Naive thymus-derived CD4-positive, alpha-beta T cell (primary cell): Measurements from ENCODE around the gene NUP85. TPM values are rescaled to one million over a fixed set of nuclear protein-coding genes. Genes with fewer than 3 reads are reported as not detected.

Experiments
- ATAC-seq: fragments of 150-1000 bp; cut with Tn5 transposase; 2 replicates; pipeline ENCODE4 v1.10.0; 2021; ENCODE audit warnings: mild to moderate bottlenecking, moderate library complexity
- CTCF ChIA-PET: fragments of 350-600 bp; sonication (Branson Sonifier 250); formaldehyde crosslinking; loops from one replicate; lab custom pipeline; 2021; ENCODE audit warnings: antibody characterized with exemption; lab: Charles Lee
- POLR2A ChIA-PET: fragments of 350-600 bp; sonication (Branson Sonifier 250); formaldehyde crosslinking; loops from one replicate; lab custom pipeline; 2021; ENCODE audit warnings: antibody characterized with exemption, inconsistent platforms; lab: Charles Lee
- DNase-seq, 9 donors: peaks; one replicate each; pipeline versions ENCODE4 v3.0.0 to v3.0.0-alpha.2; 2020 to 2022; ENCODE audit warnings: mixed read lengths in 1 of 9
- H3K27ac ChIP-seq: one replicate; pipeline ENCODE4 v1.7.0; 2013; ENCODE audit warnings: mild to moderate bottlenecking, low read depth, low read length, moderate library complexity
- H3K27me3 ChIP-seq, 2 donors: one replicate each; pipeline ENCODE4 v1.7.0; 2013; ENCODE audit warnings: low read length in 2 of 2, mild to moderate bottlenecking in 2 of 2, moderate library complexity in 2 of 2; ENCODE audit not compliant: control insufficient read depth in 2 of 2, insufficient read depth in 2 of 2
- H3K36me3 ChIP-seq, 3 experiments: 1 replicate in 2 of 3; 2 replicates in 1 of 3; pipeline ENCODE4 v1.7.0; 2013; ENCODE audit warnings: low read length in 3 of 3, mild to moderate bottlenecking in 3 of 3, moderate library complexity in 1 of 3; ENCODE audit not compliant: insufficient read depth in 3 of 3, control insufficient read depth in 2 of 3
- H3K4me1 ChIP-seq, 2 donors: one replicate each; pipeline ENCODE4 v1.7.0; 2013; ENCODE audit warnings: low read length in 2 of 2, mild to moderate bottlenecking in 2 of 2, moderate library complexity in 1 of 2; ENCODE audit not compliant: control insufficient read depth in 2 of 2, insufficient read depth in 2 of 2
- H3K4me3 ChIP-seq: 2 replicates; pipeline ENCODE4 v1.7.0; 2013; ENCODE audit warnings: mild to moderate bottlenecking, low read length
- H3K9me3 ChIP-seq, 3 experiments: 1 replicate in 2 of 3; 2 replicates in 1 of 3; pipeline ENCODE4 v1.7.0; 2013; ENCODE audit warnings: low read length in 3 of 3; ENCODE audit not compliant: control insufficient read depth in 2 of 3
- H3K27ac Mint-ChIP-seq, 9 donors: one replicate each; pipeline ENCODE4 v1.8.0; 2020 to 2022; ENCODE audit warnings: mixed read lengths in 9 of 9, mild to moderate bottlenecking in 8 of 9, moderate library complexity in 5 of 9, inconsistent platforms in 2 of 9
- H3K27me3 Mint-ChIP-seq, 5 donors: one replicate each; pipeline ENCODE4 v1.8.0; 2021 to 2022; ENCODE audit warnings: mixed read lengths in 5 of 5, mild to moderate bottlenecking in 1 of 5
- H3K36me3 Mint-ChIP-seq, 5 donors: one replicate each; pipeline ENCODE4 v1.8.0; 2020 to 2022; ENCODE audit warnings: mixed read lengths in 5 of 5, mild to moderate bottlenecking in 3 of 5, inconsistent platforms in 1 of 5
- H3K4me1 Mint-ChIP-seq, 7 donors: one replicate each; pipeline ENCODE4 v1.8.0; 2020 to 2022; ENCODE audit warnings: mixed read lengths in 7 of 7, mild to moderate bottlenecking in 3 of 7, inconsistent platforms in 1 of 7
- H3K4me3 Mint-ChIP-seq, 10 donors: one replicate each; pipeline ENCODE4 v1.8.0; 2020 to 2022; ENCODE audit warnings: mild to moderate bottlenecking in 10 of 10, mixed read lengths in 10 of 10, moderate library complexity in 6 of 10, inconsistent platforms in 2 of 10
- H3K9me3 Mint-ChIP-seq, 11 donors: one replicate each; pipeline ENCODE4 v1.8.0; 2020 to 2022; ENCODE audit warnings: mixed read lengths in 11 of 11, mild to moderate bottlenecking in 4 of 11, inconsistent platforms in 1 of 11, moderate library complexity in 1 of 11
- intact Hi-C, 2 donors: fragments of 100-400 bp; cut with micrococcal nuclease; formaldehyde crosslinking; loops; one replicate each; pipeline ENCODE4 v1.15.1; 2023
- polyA plus RNA-seq, 2 donors: library from polyadenylated mRNA; unstranded; fragments of 300-500 nt; fragmentation: Illumina TruSeq; gene quantifications; one replicate each; pipeline ENCODE4 v1.2.3, GENCODE V29; 2021
- total RNA-seq, 6 experiments: library from RNA in 5 of 6; stranded (reverse) in 5 of 6; gene quantifications; 1 replicate in 5 of 6; 2 replicates in 1 of 6; pipeline ENCODE4 v1.2.3 and lab custom pipeline; 2021 to 2026

NUP85 gene
- total and polyA plus RNA-seq, 7 experiments from 2014 or later = 21.0 to 143 (median 97.3) TPM

- H3K4me1 ChIP-seq = peaks cover 0 to 6% of the 10 kb centered on the region in 2 donors
- H3K9me3 ChIP-seq = no peaks in the 10 kb centered on the region
- H3K36me3 Mint-ChIP-seq = peaks cover 3 to 19% (median 11%) of the 10 kb centered on the region in 5 donors
- intact Hi-C loops = no loop called here
- H3K27ac Mint-ChIP-seq = no peak overlapping the region
- H3K27me3 ChIP-seq = no peaks in the 10 kb centered on the region
- POLR2A ChIA-PET = interaction anchor here (1.0 to 4.9 kb wide), 2 partner anchors 13 to 23 kb away, joined by 3 to 19 read pairs; partner anchors contain the start of genes GGA3, MIF4GD and MRPS7
- peaks cover 6 to 21% (median 14%) of the 10 kb centered on the region in 7 donors for H3K4me1 Mint-ChIP-seq
- peaks cover 0 to 28% (median 0%) of the 10 kb centered on the region in 3 experiments for H3K36me3 ChIP-seq
- H3K27ac ChIP-seq = no peak overlapping the region
- no peak for DNase-seq
- ATAC-seq = no peak
- H3K9me3 Mint-ChIP-seq = no peaks in the 10 kb centered on the region
- H3K27me3 Mint-ChIP-seq = peaks cover 0 to 2% (median 0%) of the 10 kb centered on the region in 5 donors
- H3K4me3 ChIP-seq = no peak overlapping the region
- CTCF ChIA-PET = interaction anchor here (1.3 kb wide), 1 partner anchor 13 kb away, joined by 4 read pairs; no protein-coding TSS in a partner anchor
- H3K4me3 Mint-ChIP-seq = no peak overlapping the region
Measured at GRCh38 chr17:75285123-75285522, 79.6 kb downstream of the NUP85 start.

Other genes starting within 250 kb of the NUP85 start
- 10 to 100 TPM in 4 of 5 experiments, under 1 TPM in 1; 0.60 to 25.2 (median 14.8) TPM for gene HID1, start 232.9 kb upstream of the NUP85 start, total RNA-seq
- gene HID1, start 232.9 kb upstream of the NUP85 start, polyA plus RNA-seq = 1 to 10 TPM; 4.8 to 7.0 TPM
- gene CDR2L, start 218.0 kb upstream of the NUP85 start, total RNA-seq = under 1 TPM in 3 of 5 experiments, not detected in 2; 0.08 to 0.17 (median 0.16) TPM
- not detected for gene CDR2L, start 218.0 kb upstream of the NUP85 start, polyA plus RNA-seq
- gene MRPL58, start 193.0 kb upstream of the NUP85 start, total RNA-seq = 10 to 100 TPM; 11.7 to 46.1 (median 23.0) TPM
- 10 to 100 TPM; 55.3 to 71.4 TPM for gene MRPL58, start 193.0 kb upstream of the NUP85 start, polyA plus RNA-seq
- 100 to 1,000 TPM; 113 to 195 (median 161) TPM for gene ATP5PD, start 158.7 kb upstream of the NUP85 start, total RNA-seq
- gene ATP5PD, start 158.7 kb upstream of the NUP85 start, polyA plus RNA-seq = 100 to 1,000 TPM; 362 to 478 TPM
- gene KCTD2, start 158.5 kb upstream of the NUP85 start, total RNA-seq = 10 to 100 TPM; 19.5 to 35.7 (median 23.0) TPM
- gene KCTD2, start 158.5 kb upstream of the NUP85 start, polyA plus RNA-seq = 1 to 10 TPM; 4.8 to 8.7 TPM
- gene SLC16A5, start 117.7 kb upstream of the NUP85 start, total RNA-seq = 10 to 100 TPM in 4 of 5 experiments, 1 to 10 TPM in 1; 9.2 to 26.3 (median 24.5) TPM
- gene SLC16A5, start 117.7 kb upstream of the NUP85 start, polyA plus RNA-seq = 1 to 10 TPM; 5.9 to 7.6 TPM
- gene ARMC7, start 95.7 kb upstream of the NUP85 start, total RNA-seq = 10 to 100 TPM in 4 of 5 experiments, 1 to 10 TPM in 1; 5.8 to 18.9 (median 17.8) TPM
- 1 to 10 TPM; 1.8 to 4.4 TPM for gene ARMC7, start 95.7 kb upstream of the NUP85 start, polyA plus RNA-seq
- gene NT5C, start 73.9 kb upstream of the NUP85 start, total RNA-seq = 10 to 100 TPM; 23.4 to 54.8 (median 37.5) TPM
- gene NT5C, start 73.9 kb upstream of the NUP85 start, polyA plus RNA-seq = 10 to 100 TPM; 31.1 to 33.1 TPM
- 100 to 1,000 TPM in 1 of 5 experiments, 10 to 100 TPM in 4; 12.3 to 227 (median 29.3) TPM for gene JPT1, start 51.2 kb upstream of the NUP85 start, total RNA-seq
- 10 to 100 TPM; 70.0 to 72.3 TPM for gene JPT1, start 51.2 kb upstream of the NUP85 start, polyA plus RNA-seq
- 100 to 1,000 TPM; 201 to 494 (median 247) TPM for gene SUMO2, start 22.7 kb upstream of the NUP85 start, total RNA-seq
- 100 to 1,000 TPM; 173 to 357 TPM for gene SUMO2, start 22.7 kb upstream of the NUP85 start, polyA plus RNA-seq
- 100 to 1,000 TPM in 2 of 5 experiments, 10 to 100 TPM in 3; 79.6 to 128 (median 87.4) TPM for gene GGA3, start 55.9 kb downstream of the NUP85 start, total RNA-seq
- 10 to 100 TPM; 13.2 to 27.4 TPM for gene GGA3, start 55.9 kb downstream of the NUP85 start, polyA plus RNA-seq
- 10 to 100 TPM; 29.2 to 70.1 (median 34.4) TPM for gene MRPS7, start 56.2 kb downstream of the NUP85 start, total RNA-seq
- 100 to 1,000 TPM; 129 to 135 TPM for gene MRPS7, start 56.2 kb downstream of the NUP85 start, polyA plus RNA-seq
- 10 to 100 TPM; 26.9 to 39.4 (median 36.0) TPM for gene MIF4GD, start 65.6 kb downstream of the NUP85 start, total RNA-seq
- gene MIF4GD, start 65.6 kb downstream of the NUP85 start, polyA plus RNA-seq = 10 to 100 TPM; 84.3 to 90.0 TPM
- 10 to 100 TPM; 15.6 to 42.5 (median 21.1) TPM for gene SLC25A19, start 83.8 kb downstream of the NUP85 start, total RNA-seq
- gene SLC25A19, start 83.8 kb downstream of the NUP85 start, polyA plus RNA-seq = 10 to 100 TPM; 13.0 to 15.5 TPM
- gene GRB2, start 200.0 kb downstream of the NUP85 start, total RNA-seq = 100 to 1,000 TPM; 112 to 167 (median 139) TPM
- gene GRB2, start 200.0 kb downstream of the NUP85 start, polyA plus RNA-seq = 100 to 1,000 TPM; 151 to 165 TPM